Coronary artery (tissue), 2 donors: ENCODE data around the gene DHPS.
A peak's percentile ranks its signal among the peaks of the same experiment; 100 is the strongest.

Source experiments
- DNase-seq: peaks from one replicate; pipeline ENCODE4 v3.0.0-alpha.2; 2017; ENCODE audit warnings: low spot score
- H3K27ac ChIP-seq, 2 donors: fragments of 200-600 bp; sonication (generic); one replicate each; pipeline ENCODE4 v1.5.1; 2016 to 2019
- H3K4me3 ChIP-seq: fragments of 200-600 bp; sonication (generic); 2 replicates; pipeline ENCODE4 v1.5.1; 2016; ENCODE audit warnings: mild to moderate bottlenecking, moderate library complexity
- TF ChIP-seq, protein P1 (sequence below): fragments of 200-600 bp; sonication (generic); IDR thresholded peaks from one replicate; pipeline ENCODE4 v1.5.1; 2019; ENCODE audit warnings: antibody characterized with exemption

Gene DHPS

GRCh38 chr19:12670159-12670928, 11.3 kb downstream of the DHPS start:
- TF ChIP-seq, protein P1, sequence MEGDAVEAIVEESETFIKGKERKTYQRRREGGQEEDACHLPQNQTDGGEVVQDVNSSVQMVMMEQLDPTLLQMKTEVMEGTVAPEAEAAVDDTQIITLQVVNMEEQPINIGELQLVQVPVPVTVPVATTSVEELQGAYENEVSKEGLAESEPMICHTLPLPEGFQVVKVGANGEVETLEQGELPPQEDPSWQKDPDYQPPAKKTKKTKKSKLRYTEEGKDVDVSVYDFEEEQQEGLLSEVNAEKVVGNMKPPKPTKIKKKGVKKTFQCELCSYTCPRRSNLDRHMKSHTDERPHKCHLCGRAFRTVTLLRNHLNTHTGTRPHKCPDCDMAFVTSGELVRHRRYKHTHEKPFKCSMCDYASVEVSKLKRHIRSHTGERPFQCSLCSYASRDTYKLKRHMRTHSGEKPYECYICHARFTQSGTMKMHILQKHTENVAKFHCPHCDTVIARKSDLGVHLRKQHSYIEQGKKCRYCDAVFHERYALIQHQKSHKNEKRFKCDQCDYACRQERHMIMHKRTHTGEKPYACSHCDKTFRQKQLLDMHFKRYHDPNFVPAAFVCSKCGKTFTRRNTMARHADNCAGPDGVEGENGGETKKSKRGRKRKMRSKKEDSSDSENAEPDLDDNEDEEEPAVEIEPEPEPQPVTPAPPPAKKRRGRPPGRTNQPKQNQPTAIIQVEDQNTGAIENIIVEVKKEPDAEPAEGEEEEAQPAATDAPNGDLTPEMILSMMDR: no peak
- H3K27ac ChIP-seq: peak overlapping the region; percentile 92 to 94
- no peak for DNase-seq
- H3K4me3 ChIP-seq: peak overlapping the region; percentile 93

DNA sequence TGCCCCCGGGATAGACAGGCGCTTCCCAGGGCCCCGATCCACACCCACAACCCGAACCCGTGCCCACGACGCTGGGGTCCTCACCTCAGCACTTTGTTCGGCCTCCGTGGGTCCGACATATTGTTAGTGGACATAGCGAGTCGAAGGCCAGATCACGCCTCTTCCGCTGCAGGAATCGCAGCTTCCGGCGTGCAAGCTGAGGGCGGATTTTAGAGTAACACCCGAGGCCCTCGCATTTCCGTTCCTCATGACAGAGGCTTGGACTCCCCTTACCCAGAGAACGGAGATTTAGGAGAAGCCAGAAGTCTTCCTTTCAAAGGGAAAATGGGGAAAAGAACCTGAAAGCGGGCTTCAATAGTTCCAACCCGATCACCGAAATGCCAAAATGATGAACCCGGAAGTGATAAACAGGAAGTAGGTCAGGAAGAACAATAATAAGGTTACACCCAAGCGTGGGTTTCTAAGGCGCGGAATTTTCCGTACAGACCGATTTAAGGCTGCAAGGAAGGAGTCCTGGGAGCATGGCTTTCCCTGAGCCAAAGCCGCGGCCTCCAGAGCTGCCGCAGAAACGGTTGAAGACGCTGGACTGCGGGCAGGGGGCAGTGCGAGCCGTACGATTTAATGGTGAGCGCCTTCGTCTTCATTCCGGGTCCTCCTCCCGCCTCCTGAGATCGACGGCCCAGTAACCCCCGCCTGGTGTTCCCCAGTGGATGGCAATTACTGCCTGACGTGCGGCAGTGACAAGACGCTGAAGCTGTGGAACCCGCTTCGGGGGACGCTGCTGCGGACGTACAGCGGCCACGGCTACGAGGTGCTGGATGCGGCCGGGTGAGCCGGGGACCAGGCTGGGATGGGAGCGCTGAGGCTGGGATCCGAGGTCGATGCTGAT, 12.2 kb downstream of the DHPS start:
- DNase-seq: peak; percentile 84
- TF ChIP-seq, protein P1: no peak
- Histone ChIP-seq H3K4me3 (peak overlapping the region; percentile 93), H3K27ac (peak overlapping the region; percentile 92 to 94)

DNA sequence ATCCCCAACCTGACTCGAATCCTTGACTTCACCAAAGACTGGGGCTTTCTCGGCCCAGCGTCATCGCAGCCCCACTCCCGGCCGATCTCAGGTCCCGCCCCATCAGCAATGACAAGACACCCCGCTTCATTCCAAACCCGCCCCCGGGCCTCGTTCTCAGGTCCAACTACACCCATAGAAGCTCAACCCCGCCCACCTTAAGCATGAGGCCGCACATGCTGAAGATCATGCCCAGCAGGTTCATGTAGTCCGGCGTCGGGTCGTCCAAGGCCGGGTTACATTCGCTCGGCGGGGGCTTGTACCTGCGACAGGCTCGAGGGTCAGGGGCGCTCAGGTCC, 12.8 kb downstream of the DHPS start:
- H3K27ac ChIP-seq: peak overlapping the region; percentile 92 to 94
- TF ChIP-seq, protein P1: no peak
- DNase-seq: no peak
- peak overlapping the region; percentile 93 for H3K4me3 ChIP-seq

GRCh38 chr19:12668346-12668745, 13.3 kb downstream of the DHPS start:
- TF ChIP-seq, protein P1: no peak
- peak overlapping the region; percentile 92 to 94 for H3K27ac ChIP-seq
- DNase-seq: no peak
- H3K4me3 ChIP-seq: peak overlapping the region; percentile 93

- TF ChIP-seq, protein P1: no peak
- DNase-seq: no peak
- no peak overlapping the region for H3K27ac ChIP-seq
- peak overlapping the region; percentile 93 for H3K4me3 ChIP-seq
Observed at GRCh38 chr19:12667731-12668302, 13.9 kb downstream of the DHPS start.

GRCh38 chr19:12666265-12667048, 15.2 kb downstream of the DHPS start, which contains the start of the genes MAN2B1 and WDR83:
MAN2B1 (minus strand) TSS chr19:12666742; CDS start chr19:12666701, 41 bp downstream.
WDR83 (plus strand) TSS chr19:12666807; CDS start chr19:12669791, 2,984 bp downstream.
- TF ChIP-seq, protein P1: no peak
- peak within 1 kb of the TSS; percentile 44 to 73 for H3K27ac ChIP-seq
- H3K4me3 ChIP-seq: peak within 1 kb of the TSS; percentile 93
- no peak for DNase-seq
